Measurements from ENCODE around the gene PDZRN4.

PDZRN4 gene

DNA sequence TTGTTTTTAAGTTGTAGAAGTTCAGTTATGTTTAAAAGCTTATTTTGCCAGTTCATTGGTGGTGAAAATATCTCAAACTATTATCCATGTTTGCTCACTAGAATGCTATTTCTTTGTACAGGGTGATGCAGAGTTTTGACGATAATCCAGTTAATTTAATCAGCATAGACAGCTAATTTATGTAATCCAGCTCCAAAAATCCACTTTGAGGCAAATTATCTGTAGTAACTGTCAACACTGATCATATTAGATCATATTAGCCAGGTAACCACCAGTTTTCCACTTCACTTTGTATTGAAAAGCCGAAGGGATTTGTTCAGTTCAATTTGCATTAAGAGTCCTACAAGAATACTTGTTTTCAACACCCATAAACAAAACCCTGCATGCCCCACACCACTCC lies 378.6 kb downstream of the PDZRN4 start:
- Histone ChIP-seq H3K9ac (ENCODE audit: low read depth, low read length) (no peak overlapping the region), H3K27me3 (ENCODE audit: insufficient read depth, low read length) (no peaks in the 10 kb centered on the region), H3K4me1 (ENCODE audit: insufficient read depth, low read length) (no peaks in the 10 kb centered on the region), H3K27ac (ENCODE audit: low read depth, low read length) (no peak overlapping the region), H3K4me3 (ENCODE audit: low read length) (no peak overlapping the region), H3K36me3 (ENCODE audit: insufficient read depth, low read length) (no peaks in the 10 kb centered on the region), H3K9me3 (ENCODE audit: insufficient read depth, low read depth, low read length) (no peaks in the 10 kb centered on the region)
- 97% methylated on average over 2 of the region's 2 CpGs for WGBS

DNA sequence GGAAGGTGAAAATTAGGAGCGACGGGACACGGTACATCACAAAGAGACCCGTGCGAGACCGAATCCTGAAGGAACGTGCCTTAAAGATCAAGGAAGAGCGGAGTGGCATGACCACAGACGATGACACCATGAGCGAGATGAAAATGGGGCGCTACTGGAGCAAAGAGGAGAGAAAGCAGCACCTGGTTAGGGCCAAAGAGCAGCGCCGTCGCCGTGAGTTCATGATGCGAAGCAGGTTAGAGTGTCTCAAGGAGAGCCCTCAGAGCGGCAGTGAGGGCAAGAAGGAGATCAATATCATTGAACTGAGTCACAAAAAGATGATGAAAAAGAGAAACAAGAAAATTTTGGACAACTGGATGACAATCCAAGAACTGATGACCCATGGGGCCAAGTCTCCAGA lies 385.3 kb downstream of the PDZRN4 start:
- 96% methylated on average over 17 of the region's 17 CpGs for WGBS
- Histone ChIP-seq H3K4me3 (ENCODE audit: low read length) (no peak overlapping the region), H3K9me3 (ENCODE audit: insufficient read depth, low read depth, low read length) (no peaks in the 10 kb centered on the region), H3K4me1 (ENCODE audit: insufficient read depth, low read length) (peaks cover 28% of the 10 kb centered on the region), H3K36me3 (ENCODE audit: insufficient read depth, low read length) (no peaks in the 10 kb centered on the region), H3K9ac (ENCODE audit: low read depth, low read length) (no peak overlapping the region), H3K27me3 (ENCODE audit: insufficient read depth, low read length) (no peaks in the 10 kb centered on the region), H3K27ac (ENCODE audit: low read depth, low read length) (no peak overlapping the region)

DNA sequence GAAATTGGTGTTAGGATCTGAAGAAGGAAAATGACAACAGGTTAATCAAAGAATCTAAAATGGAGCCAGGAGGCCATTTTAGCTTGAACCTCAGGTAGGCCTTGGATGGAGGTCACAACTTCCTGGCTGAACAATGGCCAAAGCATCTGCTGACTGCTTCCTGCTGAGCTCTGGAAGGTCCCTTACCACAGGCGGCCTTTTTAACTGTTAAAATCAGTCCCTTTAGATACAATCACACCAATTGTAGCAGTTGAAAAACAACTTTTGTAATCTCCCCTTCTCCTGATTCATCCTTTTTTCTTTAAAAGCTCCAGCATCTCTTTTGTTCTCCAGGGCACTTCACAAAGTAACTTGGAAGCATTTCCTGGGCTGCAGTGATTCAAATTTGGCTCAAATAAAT lies 388.8 kb downstream of the PDZRN4 start:
- H3K9ac ChIP-seq (ENCODE audit: low read depth, low read length) = peak overlapping the region; percentile 9; the same call in 1 of the 2 replicates
- H3K4me3 ChIP-seq (ENCODE audit: low read length) = no peak overlapping the region
- no peaks in the 10 kb centered on the region for H3K9me3 ChIP-seq (ENCODE audit: insufficient read depth, low read depth, low read length)
- H3K27me3 ChIP-seq (ENCODE audit: insufficient read depth, low read length) = no peaks in the 10 kb centered on the region
- H3K4me1 ChIP-seq (ENCODE audit: insufficient read depth, low read length) = peaks cover 34% of the 10 kb centered on the region
- H3K27ac ChIP-seq (ENCODE audit: low read depth, low read length) = peak overlapping the region; percentile 92
- H3K36me3 ChIP-seq (ENCODE audit: insufficient read depth, low read length) = no peaks in the 10 kb centered on the region
- WGBS = 24% methylated on average over 1 of the region's 1 CpG

DNA sequence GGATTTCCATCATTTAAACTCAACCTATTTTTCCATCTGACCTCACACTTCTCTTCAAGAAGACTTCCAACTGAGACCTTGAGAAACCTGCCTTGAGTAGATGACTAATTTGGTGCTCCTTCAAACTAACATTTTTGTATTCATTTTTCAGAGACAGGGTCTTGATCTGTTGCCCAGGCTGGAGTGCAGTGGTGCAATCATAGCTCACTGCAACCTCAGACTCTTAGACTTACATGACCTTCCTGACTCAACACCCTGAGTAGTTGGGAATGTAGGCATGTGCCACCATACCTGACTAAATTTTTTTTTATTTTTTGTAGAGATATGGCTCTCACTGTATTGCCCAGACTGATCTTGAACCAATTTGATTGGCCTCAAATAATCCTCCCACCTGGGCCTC lies 389.9 kb downstream of the PDZRN4 start:
- Histone ChIP-seq H3K4me3 (ENCODE audit: low read length) (no peak overlapping the region), H3K9me3 (ENCODE audit: insufficient read depth, low read depth, low read length) (no peaks in the 10 kb centered on the region), H3K27ac (ENCODE audit: low read depth, low read length) (peak overlapping the region; percentile 92), H3K9ac (ENCODE audit: low read depth, low read length) (no peak overlapping the region; the same call in 1 of the 2 replicates), H3K4me1 (ENCODE audit: insufficient read depth, low read length) (peaks cover 34% of the 10 kb centered on the region), H3K27me3 (ENCODE audit: insufficient read depth, low read length) (no peaks in the 10 kb centered on the region), H3K36me3 (ENCODE audit: insufficient read depth, low read length) (no peaks in the 10 kb centered on the region)

DNA sequence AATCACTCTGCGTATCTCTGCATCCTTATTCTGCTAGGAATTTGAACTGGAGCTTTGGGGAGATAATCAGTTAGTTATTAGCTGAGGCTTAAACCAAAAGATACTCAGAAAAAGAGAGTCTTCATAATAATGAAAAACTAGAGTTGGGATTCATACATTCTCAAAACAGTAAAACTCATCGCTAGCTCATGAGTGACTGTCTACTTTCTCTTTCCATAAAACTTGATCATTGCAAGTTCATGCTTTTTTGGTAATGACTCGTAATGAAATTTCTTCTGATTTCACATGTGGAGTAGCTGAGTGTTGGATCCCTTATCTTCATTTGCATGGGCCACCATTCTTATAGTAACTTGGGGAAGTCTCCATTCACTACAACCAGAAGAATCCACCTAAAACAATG lies 397.7 kb downstream of the PDZRN4 start:
- no peaks in the 10 kb centered on the region for H3K36me3 ChIP-seq (ENCODE audit: insufficient read depth, low read length)
- WGBS = 95% methylated on average over 3 of the region's 3 CpGs

DNA sequence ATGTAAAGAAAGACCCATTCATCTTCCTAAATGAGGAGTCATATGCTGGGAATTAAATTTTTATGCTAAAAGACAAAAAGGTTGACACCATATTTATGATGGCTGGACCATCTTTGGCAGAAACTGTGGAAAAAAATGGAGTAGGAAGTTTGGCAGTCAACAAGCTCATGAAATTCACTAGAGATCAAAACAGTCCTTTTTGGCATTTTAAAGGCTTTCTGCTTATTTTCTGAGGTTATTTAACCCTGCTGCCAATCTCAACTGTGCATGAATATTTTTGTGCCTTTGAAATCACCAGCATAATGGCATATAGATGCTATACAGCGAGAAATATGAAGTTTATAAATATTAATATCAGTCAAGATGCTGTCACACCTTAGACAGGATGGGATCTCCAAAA lies 399.5 kb downstream of the PDZRN4 start:
- WGBS = no CpG with 5 or more reads among the region's 1 CpG
- no peaks in the 10 kb centered on the region for H3K9me3 ChIP-seq (ENCODE audit: insufficient read depth, low read depth, low read length)

More for the DNA sequence above, 397.7 kb downstream of the PDZRN4 start:
- Histone ChIP-seq H3K9me3 (ENCODE audit: insufficient read depth, low read depth, low read length) (no peaks in the 10 kb centered on the region), H3K9ac (ENCODE audit: low read depth, low read length) (no peak overlapping the region), H3K4me3 (ENCODE audit: low read length) (no peak overlapping the region), H3K27me3 (ENCODE audit: insufficient read depth, low read length) (no peaks in the 10 kb centered on the region), H3K4me1 (ENCODE audit: insufficient read depth, low read length) (no peaks in the 10 kb centered on the region), H3K27ac (ENCODE audit: low read depth, low read length) (no peak overlapping the region)

DNA sequence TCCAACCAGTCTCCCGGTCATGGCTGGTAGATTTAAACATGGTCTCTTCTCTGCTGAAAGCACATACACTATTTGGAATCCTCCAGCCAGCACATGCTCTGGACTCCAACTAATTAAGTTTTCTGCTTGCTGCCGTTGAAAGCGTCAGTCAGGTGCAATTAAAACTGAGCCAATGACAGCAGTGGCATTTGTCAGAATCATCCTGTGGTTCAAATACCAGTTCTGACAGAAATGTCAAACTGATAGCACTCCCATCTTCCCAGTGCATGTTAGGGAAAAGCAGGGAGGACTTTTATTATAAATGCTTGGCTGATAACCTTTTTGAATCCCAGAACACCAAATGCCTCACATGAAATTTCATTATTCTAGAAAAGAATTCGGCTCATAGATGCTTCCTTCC lies 401.8 kb downstream of the PDZRN4 start:
- H3K27me3 ChIP-seq (ENCODE audit: insufficient read depth, low read length) = no peaks in the 10 kb centered on the region
- no peak overlapping the region for H3K4me3 ChIP-seq (ENCODE audit: low read length)
- H3K36me3 ChIP-seq (ENCODE audit: insufficient read depth, low read length) = no peaks in the 10 kb centered on the region
- H3K9ac ChIP-seq (ENCODE audit: low read depth, low read length) = no peak overlapping the region
- no peaks in the 10 kb centered on the region for H3K9me3 ChIP-seq (ENCODE audit: insufficient read depth, low read depth, low read length)
- 0 out of 2 replicates have a peak, but pooled peaks cover 3% of the 10 kb centered on the region for H3K4me1 ChIP-seq (ENCODE audit: insufficient read depth, low read length)
- WGBS = 87% methylated on average over 4 of the region's 4 CpGs
- no peak overlapping the region for H3K27ac ChIP-seq (ENCODE audit: low read depth, low read length)

More for the DNA sequence above, 399.5 kb downstream of the PDZRN4 start:
- no peaks in the 10 kb centered on the region for H3K36me3 ChIP-seq (ENCODE audit: insufficient read depth, low read length)
- H3K9ac ChIP-seq (ENCODE audit: low read depth, low read length) = no peak overlapping the region
- H3K4me1 ChIP-seq (ENCODE audit: insufficient read depth, low read length) = 0 out of 2 replicates have a peak, but pooled peaks cover 3% of the 10 kb centered on the region
- H3K27ac ChIP-seq (ENCODE audit: low read depth, low read length) = no peak overlapping the region
- no peaks in the 10 kb centered on the region for H3K27me3 ChIP-seq (ENCODE audit: insufficient read depth, low read length)
- H3K4me3 ChIP-seq (ENCODE audit: low read length) = no peak overlapping the region

DNA sequence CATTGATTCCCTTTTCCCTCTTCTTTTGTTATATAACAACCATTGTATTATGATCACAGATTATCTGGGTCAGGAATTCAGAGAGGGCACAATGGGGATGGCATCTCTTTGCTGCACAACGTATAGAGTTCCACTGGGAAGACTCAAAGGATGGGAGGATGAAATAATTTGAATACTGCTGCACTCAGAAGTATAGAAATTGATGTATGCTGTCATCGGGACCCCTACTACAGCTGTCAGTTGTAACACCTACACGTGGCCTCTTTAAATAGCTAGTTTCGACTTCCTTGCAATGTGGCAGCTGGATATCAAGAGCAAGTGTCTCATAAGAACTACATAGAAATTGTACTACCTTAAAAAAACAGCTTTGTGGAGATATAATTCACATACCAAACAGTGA lies 408.1 kb downstream of the PDZRN4 start:
- WGBS = 70% methylated on average over 4 of the region's 4 CpGs
- Histone ChIP-seq H3K27me3 (ENCODE audit: insufficient read depth, low read length) (no peaks in the 10 kb centered on the region), H3K9me3 (ENCODE audit: insufficient read depth, low read depth, low read length) (no peaks in the 10 kb centered on the region), H3K36me3 (ENCODE audit: insufficient read depth, low read length) (no peaks in the 10 kb centered on the region), H3K4me1 (ENCODE audit: insufficient read depth, low read length) (0 out of 2 replicates have a peak, but pooled peaks cover 3% of the 10 kb centered on the region), H3K9ac (ENCODE audit: low read depth, low read length) (no peak overlapping the region), H3K4me3 (ENCODE audit: low read length) (no peak overlapping the region), H3K27ac (ENCODE audit: low read depth, low read length) (no peak overlapping the region)

DNA sequence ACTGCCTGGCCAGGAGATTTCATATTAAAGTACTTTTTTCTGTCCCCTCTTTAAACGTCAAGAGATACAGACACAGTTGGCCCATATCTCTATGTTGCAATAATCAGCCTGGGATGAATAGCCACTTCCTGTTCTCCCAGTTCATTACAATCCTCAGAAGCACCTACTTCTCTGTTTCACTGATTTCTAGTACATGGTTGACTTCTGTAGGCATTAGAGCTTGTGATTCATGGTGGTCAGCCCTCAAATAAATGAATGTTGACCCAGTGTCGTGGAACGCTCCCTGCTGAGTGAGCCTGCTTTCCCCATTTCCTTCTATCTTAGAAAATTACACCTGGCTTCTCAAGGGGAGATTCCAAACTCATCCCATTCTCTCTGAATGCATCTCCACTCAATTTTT lies 416.7 kb downstream of the PDZRN4 start:
- WGBS = 84% methylated on average over 3 of the region's 3 CpGs
- Histone ChIP-seq H3K4me3 (ENCODE audit: low read length) (no peak overlapping the region), H3K27me3 (ENCODE audit: insufficient read depth, low read length) (no peaks in the 10 kb centered on the region), H3K27ac (ENCODE audit: low read depth, low read length) (no peak overlapping the region), H3K9ac (ENCODE audit: low read depth, low read length) (no peak overlapping the region), H3K36me3 (ENCODE audit: insufficient read depth, low read length) (no peaks in the 10 kb centered on the region), H3K4me1 (ENCODE audit: insufficient read depth, low read length) (peaks cover 29% of the 10 kb centered on the region), H3K9me3 (ENCODE audit: insufficient read depth, low read depth, low read length) (no peaks in the 10 kb centered on the region)

DNA sequence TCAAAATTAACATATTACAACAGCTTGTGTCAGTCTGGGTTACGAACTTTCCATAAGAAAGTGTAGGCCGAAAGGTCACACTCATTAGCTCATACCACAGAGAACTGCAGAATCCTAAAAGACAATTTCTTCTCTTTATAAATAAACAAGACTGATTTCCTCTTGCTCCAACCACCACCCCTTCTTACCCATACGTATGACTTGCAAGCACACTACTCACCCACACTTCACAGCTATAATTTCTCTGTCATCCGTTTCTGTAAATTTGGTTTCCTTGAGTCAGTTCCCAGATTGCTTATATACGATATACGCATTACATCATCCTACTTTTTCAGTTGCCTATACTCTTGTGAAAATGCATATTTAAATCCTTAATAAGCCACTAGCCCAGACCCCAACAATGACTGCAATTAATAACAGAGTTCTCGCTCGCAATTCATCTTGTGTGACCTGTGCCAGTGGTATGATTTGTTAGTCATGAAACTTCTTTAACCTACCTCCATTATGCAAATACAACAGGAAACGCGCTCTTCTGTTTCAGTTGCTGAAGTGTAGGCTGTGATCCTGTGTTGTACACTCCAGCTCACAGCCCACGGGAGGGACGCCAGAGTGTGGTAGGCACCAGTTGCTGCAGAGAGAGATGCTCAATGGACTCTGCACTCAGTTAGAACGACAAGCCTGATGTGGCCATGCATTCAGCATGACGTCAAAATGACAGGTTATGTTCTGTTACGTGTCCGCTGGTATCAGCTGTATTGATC lies 417.6 kb downstream of the PDZRN4 start:
- no peaks in the 10 kb centered on the region for H3K9me3 ChIP-seq (ENCODE audit: insufficient read depth, low read depth, low read length)
- H3K27ac ChIP-seq (ENCODE audit: low read depth, low read length) = no peak overlapping the region
- H3K36me3 ChIP-seq (ENCODE audit: insufficient read depth, low read length) = no peaks in the 10 kb centered on the region
- peaks cover 29% of the 10 kb centered on the region for H3K4me1 ChIP-seq (ENCODE audit: insufficient read depth, low read length)
- WGBS = 85% methylated on average over 16 of the region's 16 CpGs
- no peak overlapping the region for H3K4me3 ChIP-seq (ENCODE audit: low read length)
- no peaks in the 10 kb centered on the region for H3K27me3 ChIP-seq (ENCODE audit: insufficient read depth, low read length)
- H3K9ac ChIP-seq (ENCODE audit: low read depth, low read length) = no peak overlapping the region

DNA sequence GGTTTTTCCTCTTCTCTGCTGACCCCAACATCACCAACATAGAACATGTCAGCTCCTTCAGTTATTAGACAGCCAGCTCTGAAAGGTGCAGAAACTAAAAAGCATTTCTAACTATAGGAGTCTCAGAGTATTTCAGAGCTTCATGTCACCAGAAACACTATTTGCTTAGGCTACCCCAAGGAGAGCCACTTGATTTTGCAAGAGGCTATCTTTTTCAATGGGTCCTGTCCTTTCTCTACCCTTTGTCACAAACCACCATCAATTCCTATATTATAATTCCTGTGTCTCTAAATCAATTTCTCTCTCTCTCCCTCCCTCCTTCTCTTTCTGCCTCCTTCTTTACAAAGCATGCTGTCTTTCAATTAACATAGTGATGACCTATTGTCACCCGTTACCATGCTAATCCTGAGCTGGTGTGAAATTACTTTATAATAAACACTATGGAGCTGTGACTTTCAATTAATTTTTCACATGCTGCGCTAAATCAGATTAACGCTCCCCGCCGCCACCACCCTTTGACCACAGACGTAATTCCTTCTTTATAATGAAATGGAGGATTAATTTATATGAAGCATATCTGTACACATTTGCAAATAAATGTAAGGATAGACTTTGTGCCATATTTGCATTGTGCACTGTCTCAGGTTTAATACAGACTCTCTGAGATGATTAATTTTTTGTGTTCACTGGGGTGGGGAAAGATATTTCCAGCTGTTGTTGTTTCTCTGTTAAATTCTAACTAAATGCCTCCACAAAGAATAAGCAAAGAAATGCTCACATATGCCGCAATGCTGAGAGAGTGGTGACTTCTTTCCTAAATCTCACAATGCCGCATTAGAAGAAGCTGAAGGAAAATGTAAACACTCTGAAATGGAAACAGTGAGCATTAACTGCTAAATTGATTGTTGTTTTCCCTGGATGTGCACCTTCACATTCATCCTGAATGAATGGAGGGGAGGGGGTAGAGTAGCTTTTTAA lies 418.6 kb downstream of the PDZRN4 start:
- Histone ChIP-seq H3K9me3 (ENCODE audit: insufficient read depth, low read depth, low read length) (no peaks in the 10 kb centered on the region), H3K27ac (ENCODE audit: low read depth, low read length) (no peak overlapping the region), H3K36me3 (ENCODE audit: insufficient read depth, low read length) (no peaks in the 10 kb centered on the region), H3K4me3 (ENCODE audit: low read length) (no peak overlapping the region), H3K4me1 (ENCODE audit: insufficient read depth, low read length) (peaks cover 29% of the 10 kb centered on the region), H3K27me3 (ENCODE audit: insufficient read depth, low read length) (no peaks in the 10 kb centered on the region), H3K9ac (ENCODE audit: low read depth, low read length) (no peak overlapping the region)
- WGBS = 76% methylated on average over 3 of the region's 8 CpGs

Data from HUES64 (cell line).